HEK293 (cell line): Measurements from ENCODE around the gene OLFM1.

ENCODE experiments used
- BCL11A ChIP-seq: fragments of 450-650 bp; formaldehyde crosslinking; IDR thresholded peaks from 2 replicates; pipeline ENCODE4 v1.5.1; 2016; ENCODE audit warnings: low read depth, missing biosample characterization, missing genetic modification characterization
- CTCF ChIP-seq: fragments of 450-650 bp; formaldehyde crosslinking; IDR thresholded peaks from 2 replicates; pipeline ENCODE4 v1.5.1; 2016; ENCODE audit warnings: missing biosample characterization, missing genetic modification characterization
- MYNN ChIP-seq: fragments of 450-650 bp; formaldehyde crosslinking; IDR thresholded peaks from 2 replicates; pipeline ENCODE4 v1.5.1; 2016; ENCODE audit warnings: missing biosample characterization, missing genetic modification characterization, borderline replicate concordance
- ZNF221 ChIP-seq: fragments of 450-650 bp; formaldehyde crosslinking; IDR thresholded peaks from 2 replicates; pipeline ENCODE4 v1.5.1; 2017; ENCODE audit warnings: missing biosample characterization, missing genetic modification characterization, borderline replicate concordance
- ZNF24 ChIP-seq: fragments of 450-650 bp; formaldehyde crosslinking; IDR thresholded peaks from 2 replicates; pipeline ENCODE4 v1.5.1; 2016; ENCODE audit warnings: missing biosample characterization, missing genetic modification characterization
- ZNF341 ChIP-seq: fragments of 450-650 bp; formaldehyde crosslinking; IDR thresholded peaks from 2 replicates; pipeline ENCODE4; 2016; ENCODE audit warnings: low read depth, missing biosample characterization, missing genetic modification characterization
- ZNF350 ChIP-seq: fragments of 450-650 bp; formaldehyde crosslinking; IDR thresholded peaks from 2 replicates; pipeline ENCODE4 v1.5.0; 2017; ENCODE audit warnings: missing biosample characterization, mild to moderate bottlenecking, missing genetic modification characterization
- TF ChIP-seq, protein P1 (sequence below): fragments of 450-650 bp; formaldehyde crosslinking; IDR thresholded peaks from 2 replicates; pipeline ENCODE4 v1.5.1; 2016; ENCODE audit warnings: missing biosample characterization, missing genetic modification characterization

- TF ChIP-seq MYNN (no peak), CTCF (tag by site-specific recombination) (no peak), BCL11A (tag by site-specific recombination) (no peak), ZNF221 (tag by site-specific recombination) (no peak), ZNF341 (tag by site-specific recombination) (no peak), ZNF350 (tag by site-specific recombination) (no peak), ZNF24 (no peak)
- TF ChIP-seq, protein P1, sequence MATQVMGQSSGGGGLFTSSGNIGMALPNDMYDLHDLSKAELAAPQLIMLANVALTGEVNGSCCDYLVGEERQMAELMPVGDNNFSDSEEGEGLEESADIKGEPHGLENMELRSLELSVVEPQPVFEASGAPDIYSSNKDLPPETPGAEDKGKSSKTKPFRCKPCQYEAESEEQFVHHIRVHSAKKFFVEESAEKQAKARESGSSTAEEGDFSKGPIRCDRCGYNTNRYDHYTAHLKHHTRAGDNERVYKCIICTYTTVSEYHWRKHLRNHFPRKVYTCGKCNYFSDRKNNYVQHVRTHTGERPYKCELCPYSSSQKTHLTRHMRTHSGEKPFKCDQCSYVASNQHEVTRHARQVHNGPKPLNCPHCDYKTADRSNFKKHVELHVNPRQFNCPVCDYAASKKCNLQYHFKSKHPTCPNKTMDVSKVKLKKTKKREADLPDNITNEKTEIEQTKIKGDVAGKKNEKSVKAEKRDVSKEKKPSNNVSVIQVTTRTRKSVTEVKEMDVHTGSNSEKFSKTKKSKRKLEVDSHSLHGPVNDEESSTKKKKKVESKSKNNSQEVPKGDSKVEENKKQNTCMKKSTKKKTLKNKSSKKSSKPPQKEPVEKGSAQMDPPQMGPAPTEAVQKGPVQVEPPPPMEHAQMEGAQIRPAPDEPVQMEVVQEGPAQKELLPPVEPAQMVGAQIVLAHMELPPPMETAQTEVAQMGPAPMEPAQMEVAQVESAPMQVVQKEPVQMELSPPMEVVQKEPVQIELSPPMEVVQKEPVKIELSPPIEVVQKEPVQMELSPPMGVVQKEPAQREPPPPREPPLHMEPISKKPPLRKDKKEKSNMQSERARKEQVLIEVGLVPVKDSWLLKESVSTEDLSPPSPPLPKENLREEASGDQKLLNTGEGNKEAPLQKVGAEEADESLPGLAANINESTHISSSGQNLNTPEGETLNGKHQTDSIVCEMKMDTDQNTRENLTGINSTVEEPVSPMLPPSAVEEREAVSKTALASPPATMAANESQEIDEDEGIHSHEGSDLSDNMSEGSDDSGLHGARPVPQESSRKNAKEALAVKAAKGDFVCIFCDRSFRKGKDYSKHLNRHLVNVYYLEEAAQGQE (tag by site-specific recombination), result no peak
Measured at GRCh38 chr9:135090081-135090480, 2.6 kb downstream of the OLFM1 start.
